HEK293 (cell line): ENCODE measurements around the gene SCYL1.

ENCODE experiments used
- FEZF1 ChIP-seq: fragments of 450-650 bp; formaldehyde crosslinking; IDR thresholded peaks from 2 replicates; pipeline ENCODE4 v1.5.1; 2016; ENCODE audit warnings: missing biosample characterization, missing genetic modification characterization
- GLIS1 ChIP-seq: fragments of 450-650 bp; formaldehyde crosslinking; IDR thresholded peaks from 2 replicates; pipeline ENCODE4 v1.5.1; 2016; ENCODE audit warnings: missing biosample characterization, missing genetic modification characterization
- IKZF3 ChIP-seq: fragments of 450-650 bp; IDR thresholded peaks from 2 replicates; pipeline ENCODE4 v1.5.0; 2018; ENCODE audit warnings: missing biosample characterization, mild to moderate bottlenecking, missing genetic modification characterization, moderate library complexity
- PATZ1 ChIP-seq: fragments of 450-650 bp; formaldehyde crosslinking; IDR thresholded peaks from 2 replicates; pipeline ENCODE4 v1.5.1; 2016; ENCODE audit warnings: missing biosample characterization, missing genetic modification characterization
- PRDM4 ChIP-seq: fragments of 450-650 bp; formaldehyde crosslinking; IDR thresholded peaks from 2 replicates; pipeline ENCODE4 v1.5.1; 2017; ENCODE audit warnings: missing biosample characterization, missing genetic modification characterization
- REST ChIP-seq: fragments of 450-650 bp; formaldehyde crosslinking; IDR thresholded peaks from 2 replicates; pipeline ENCODE4 v1.5.1; 2016; ENCODE audit warnings: missing biosample characterization, missing genetic modification characterization
- SALL2 ChIP-seq: fragments of 450-650 bp; formaldehyde crosslinking; IDR thresholded peaks from 2 replicates; pipeline ENCODE4 v1.5.0; 2017; ENCODE audit warnings: missing biosample characterization, mild to moderate bottlenecking, missing genetic modification characterization, borderline replicate concordance
- ZBTB17 ChIP-seq: fragments of 450-650 bp; formaldehyde crosslinking; IDR thresholded peaks from 2 replicates; pipeline ENCODE4 v1.5.1; 2016; ENCODE audit warnings: missing biosample characterization, missing genetic modification characterization
- ZBTB26 ChIP-seq: fragments of 450-650 bp; formaldehyde crosslinking; optimal IDR thresholded peaks from 2 replicates; pipeline ENCODE3; 2016; ENCODE audit warnings: missing biosample characterization, mild to moderate bottlenecking, missing genetic modification characterization
- ZBTB48 ChIP-seq: fragments of 450-650 bp; formaldehyde crosslinking; IDR thresholded peaks from 2 replicates; pipeline ENCODE4 v1.5.1; 2016; ENCODE audit warnings: missing biosample characterization, missing genetic modification characterization
- ZBTB8A ChIP-seq: fragments of 450-650 bp; formaldehyde crosslinking; IDR thresholded peaks from 2 replicates; pipeline ENCODE4 v1.5.1; 2016; ENCODE audit warnings: missing biosample characterization, missing genetic modification characterization
- ZNF121 ChIP-seq: fragments of 450-650 bp; formaldehyde crosslinking; IDR thresholded peaks from 2 replicates; pipeline ENCODE4 v1.5.1; 2016; ENCODE audit warnings: missing biosample characterization, missing genetic modification characterization
- ZNF138 ChIP-seq: fragments of 450-650 bp; formaldehyde crosslinking; IDR thresholded peaks from 2 replicates; pipeline ENCODE4 v1.5.1; 2016; ENCODE audit warnings: missing biosample characterization, missing genetic modification characterization, borderline replicate concordance
- ZNF140 ChIP-seq: fragments of 450-650 bp; formaldehyde crosslinking; IDR thresholded peaks from 2 replicates; pipeline ENCODE4 v1.5.1; 2016; ENCODE audit warnings: missing biosample characterization, missing genetic modification characterization
- ZNF335 ChIP-seq: fragments of 450-650 bp; formaldehyde crosslinking; conservative IDR thresholded peaks from 2 replicates; pipeline ENCODE4 v1.5.1; 2016; ENCODE audit warnings: missing biosample characterization, missing genetic modification characterization
- ZNF398 ChIP-seq: fragments of 450-650 bp; formaldehyde crosslinking; IDR thresholded peaks from 2 replicates; pipeline ENCODE4 v1.5.1; 2017; ENCODE audit warnings: missing biosample characterization, missing genetic modification characterization
- ZNF513 ChIP-seq: fragments of 450-650 bp; IDR thresholded peaks from 2 replicates; pipeline ENCODE4 v1.5.1; 2018; ENCODE audit warnings: missing biosample characterization, missing genetic modification characterization
- ZNF561 ChIP-seq: fragments of 450-650 bp; IDR thresholded peaks from 2 replicates; pipeline ENCODE4 v1.5.1; 2018; ENCODE audit warnings: missing biosample characterization, missing genetic modification characterization, borderline replicate concordance
- ZNF610 ChIP-seq: fragments of 450-650 bp; formaldehyde crosslinking; IDR thresholded peaks from 2 replicates; pipeline ENCODE4 v1.5.1; 2016; ENCODE audit warnings: missing biosample characterization, missing genetic modification characterization, borderline replicate concordance
- ZNF660 ChIP-seq: fragments of 450-650 bp; IDR thresholded peaks from 2 replicates; pipeline ENCODE4 v1.5.1; 2018; ENCODE audit warnings: missing biosample characterization, mild to moderate bottlenecking, missing genetic modification characterization
- ZNF692 ChIP-seq: fragments of 450-650 bp; formaldehyde crosslinking; IDR thresholded peaks from 2 replicates; pipeline ENCODE4 v1.5.1; 2016; ENCODE audit warnings: missing biosample characterization, missing genetic modification characterization
- ZNF707 ChIP-seq: fragments of 450-650 bp; formaldehyde crosslinking; IDR thresholded peaks from 2 replicates; pipeline ENCODE4 v1.5.1; 2016; ENCODE audit warnings: missing biosample characterization, missing genetic modification characterization
- ZSCAN30 ChIP-seq: fragments of 450-650 bp; IDR thresholded peaks from 2 replicates; pipeline ENCODE4 v1.5.1; 2018; ENCODE audit warnings: missing biosample characterization, mild to moderate bottlenecking, missing genetic modification characterization, moderate library complexity

Gene SCYL1

GRCh38 chr11:65558002-65558929, 33.4 kb downstream of the SCYL1 start, which contains the start of gene LTBP3 (continued):
- TF ChIP-seq ZNF335 (tag by site-specific recombination) (0 out of 2 replicates have a peak, but pooled peaks have one; percentile 28), ZNF513 (peak; percentile 58), ZNF610 (tag by site-specific recombination) (0 out of 2 replicates have a peak, but pooled peaks have one; percentile 7), GLIS1 (tag by site-specific recombination) (peak; percentile 79), SALL2 (tag by site-specific recombination) (no peak), ZBTB48 (peak; percentile 62), ZNF138 (tag by site-specific recombination) (no peak), ZNF707 (no peak), PATZ1 (tag by site-specific recombination) (peak; percentile 51; the same call in 1 of the 2 replicates), ZNF121 (tag by site-specific recombination) (0 out of 2 replicates have a peak, but pooled peaks have one; percentile 9), ZBTB17 (tag by site-specific recombination) (no peak), FEZF1 (tag by site-specific recombination) (peak; percentile 73), IKZF3 (peak; percentile 76), ZNF692 (tag by site-specific recombination) (peak; percentile 38; the same call in 1 of the 2 replicates), ZNF140 (no peak), REST (tag by site-specific recombination) (0 out of 2 replicates have a peak, but pooled peaks have one; percentile 11), ZNF660 (peak; percentile 61; the same call in 1 of the 2 replicates), ZNF398 (tag by site-specific recombination) (peak; percentile 85), ZNF561 (tag by site-specific recombination) (peak; percentile 23; the same call in 1 of the 2 replicates), ZBTB8A (tag by site-specific recombination) (peak; percentile 52; the same call in 1 of the 2 replicates), ZBTB26 (tag by site-specific recombination) (peak; percentile 63), PRDM4 (tag by site-specific recombination) (0 out of 2 replicates have a peak, but pooled peaks have one; percentile 9), ZSCAN30 (peak; percentile 78)
